VCaP (cell line): ENCODE measurements around the gene DHCR24.
A peak's percentile ranks its signal among the peaks of the same experiment; 100 is the strongest.

ENCODE experiments used
- H3K27ac ChIP-seq: fragments of 450-650 bp; 2 replicates; pipeline ENCODE4 v1.5.1; 2017
- CTCF ChIP-seq: fragments of 450-650 bp; conservative IDR thresholded peaks from 2 replicates; pipeline ENCODE4 v1.5.1; 2017; ENCODE audit warnings: mild to moderate bottlenecking, moderate library complexity

Gene DHCR24

GRCh38 chr1:54837002-54837853 lies 49.8 kb downstream of the DHCR24 start:
- no peak for TF ChIP-seq CTCF
- H3K27ac ChIP-seq = no peak overlapping the region

- H3K27ac ChIP-seq = no peak overlapping the region
- TF ChIP-seq CTCF = no peak
These were observed 50.4 kb downstream of the DHCR24 start for GRCh38 chr1:54836594-54836993.

GRCh38 chr1:54835970-54836369 lies 51.0 kb downstream of the DHCR24 start:
- no peak overlapping the region; the same call in 1 of the 2 replicates for H3K27ac ChIP-seq
- TF ChIP-seq CTCF = no peak

- no peak for TF ChIP-seq CTCF
- H3K27ac ChIP-seq = peak overlapping the region; percentile 11; the same call in 1 of the 2 replicates
These were observed 51.7 kb downstream of the DHCR24 start for GRCh38 chr1:54835131-54835898.

- no peak overlapping the region for H3K27ac ChIP-seq
These were observed 52.9 kb downstream of the DHCR24 start for GRCh38 chr1:54834007-54834541.

GRCh38 chr1:54833121-54833520 lies 53.9 kb downstream of the DHCR24 start:
- no peak for TF ChIP-seq CTCF
- H3K27ac ChIP-seq = no peak overlapping the region

More at GRCh38 chr1:54834007-54834541, 52.9 kb downstream of the DHCR24 start:
- no peak for TF ChIP-seq CTCF

- H3K27ac ChIP-seq = no peak overlapping the region
- TF ChIP-seq CTCF = no peak
These were observed 60.7 kb downstream of the DHCR24 start for GRCh38 chr1:54826226-54826816.
